Amniotic epithelial cell (primary cell): Measurements from ENCODE around the gene FSTL4.
"Not testable (repeated sequence)": the region's sequence is repeated elsewhere in the genome, so short reads cannot be mapped to it uniquely, and the experiment has no call there.

ENCODE experiments used
- DNase-seq: peaks from one replicate; pipeline ENCODE4 v3.0.0-alpha.2; 2010; ENCODE audit warnings: low read depth

FSTL4 gene

DNA sequence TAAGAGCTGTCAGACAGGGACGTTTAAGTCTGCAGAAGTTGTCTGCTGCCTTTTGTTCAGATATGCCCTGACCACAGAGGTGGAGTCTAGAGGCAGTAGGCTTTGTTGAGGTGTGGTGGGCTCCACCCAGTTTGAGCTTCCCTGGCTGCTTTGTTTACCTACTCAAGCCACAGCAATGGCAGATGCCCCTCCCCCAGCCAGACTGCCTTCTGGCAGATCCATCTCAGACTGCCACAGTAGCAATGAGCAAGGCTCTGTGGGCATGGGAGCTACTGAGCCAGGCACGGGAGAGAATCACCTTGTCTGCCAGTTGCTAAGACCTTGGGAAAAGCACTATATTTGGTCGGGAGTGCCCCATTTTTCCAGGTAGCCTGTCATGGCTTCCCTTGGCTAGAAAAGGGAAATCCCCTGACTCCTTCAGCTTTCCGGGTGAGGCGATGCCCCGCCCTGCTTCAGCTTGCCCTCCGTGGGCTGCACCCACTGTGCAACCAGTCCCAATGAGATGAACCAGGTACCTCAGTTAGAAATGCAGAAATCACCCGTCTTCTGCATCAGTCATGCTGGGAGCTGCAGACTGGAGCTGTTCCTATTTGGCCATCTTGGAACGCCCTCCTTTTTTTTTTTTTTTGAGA lies 441.5 kb downstream of the FSTL4 start:
- DNase-seq, result not testable (repeated sequence)

DNA sequence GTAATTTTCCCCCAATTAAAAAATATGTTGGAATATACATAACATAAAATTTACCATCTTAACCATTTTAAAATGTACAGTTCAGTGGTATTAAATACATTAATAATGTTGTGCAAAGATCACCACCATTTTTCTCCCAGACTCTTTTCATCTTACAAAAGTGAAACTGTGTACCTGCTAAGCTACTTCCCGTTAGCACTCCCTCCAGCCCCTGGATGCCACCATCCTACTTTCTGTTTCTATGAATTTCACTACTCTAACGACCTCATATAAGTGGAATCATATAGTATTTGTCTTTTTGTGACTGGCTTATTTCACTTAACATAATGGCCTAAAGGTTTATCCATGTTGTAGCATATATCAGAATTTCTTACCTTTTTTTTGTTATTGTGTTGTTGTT lies 447.6 kb downstream of the FSTL4 start:
- DNase-seq, result no peak

GRCh38 chr5:133163839-133164238 lies 448.5 kb downstream of the FSTL4 start:
- DNase-seq, result no peak

GRCh38 chr5:133159543-133159942 lies 452.8 kb downstream of the FSTL4 start:
- no peak for DNase-seq

GRCh38 chr5:133155326-133155969 lies 456.9 kb downstream of the FSTL4 start:
- DNase-seq, result no peak

DNA sequence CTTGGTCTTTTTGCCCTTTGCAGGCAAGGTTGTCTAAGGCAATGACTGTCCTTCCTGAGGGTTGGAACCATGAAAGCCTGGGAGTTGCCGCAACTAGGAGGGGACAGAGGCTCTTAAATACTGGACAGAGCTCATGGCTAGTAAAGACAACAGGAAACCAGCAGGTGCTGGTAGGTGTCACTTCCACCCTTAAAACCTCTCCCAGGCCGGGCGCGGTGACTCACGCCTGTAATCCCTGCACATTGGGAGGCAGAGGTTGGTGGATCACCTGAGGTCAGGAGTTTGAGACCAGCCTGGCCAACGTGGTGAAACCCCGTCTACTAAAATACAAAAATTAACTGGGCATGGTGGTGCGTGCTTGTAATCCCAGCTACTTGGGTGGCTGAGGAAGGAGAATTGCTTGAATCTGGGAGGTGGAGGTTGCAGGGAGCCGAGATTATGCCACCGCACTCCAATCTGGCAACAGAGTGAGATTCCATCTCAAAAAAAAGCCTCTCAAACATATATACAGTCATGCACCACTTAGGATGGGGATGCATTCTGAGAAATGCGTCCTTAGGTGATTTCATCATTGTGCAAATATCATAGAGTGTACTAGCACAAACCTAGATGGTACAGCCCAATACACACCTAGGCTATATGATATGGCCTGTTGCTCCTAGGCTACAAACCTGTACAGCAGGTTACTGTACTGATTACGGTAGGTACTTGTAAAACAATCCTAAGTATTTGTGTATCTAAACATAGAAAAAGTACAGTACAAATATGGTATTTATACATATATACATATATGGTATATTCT lies 457.9 kb downstream of the FSTL4 start:
- DNase-seq, result no peak

DNA sequence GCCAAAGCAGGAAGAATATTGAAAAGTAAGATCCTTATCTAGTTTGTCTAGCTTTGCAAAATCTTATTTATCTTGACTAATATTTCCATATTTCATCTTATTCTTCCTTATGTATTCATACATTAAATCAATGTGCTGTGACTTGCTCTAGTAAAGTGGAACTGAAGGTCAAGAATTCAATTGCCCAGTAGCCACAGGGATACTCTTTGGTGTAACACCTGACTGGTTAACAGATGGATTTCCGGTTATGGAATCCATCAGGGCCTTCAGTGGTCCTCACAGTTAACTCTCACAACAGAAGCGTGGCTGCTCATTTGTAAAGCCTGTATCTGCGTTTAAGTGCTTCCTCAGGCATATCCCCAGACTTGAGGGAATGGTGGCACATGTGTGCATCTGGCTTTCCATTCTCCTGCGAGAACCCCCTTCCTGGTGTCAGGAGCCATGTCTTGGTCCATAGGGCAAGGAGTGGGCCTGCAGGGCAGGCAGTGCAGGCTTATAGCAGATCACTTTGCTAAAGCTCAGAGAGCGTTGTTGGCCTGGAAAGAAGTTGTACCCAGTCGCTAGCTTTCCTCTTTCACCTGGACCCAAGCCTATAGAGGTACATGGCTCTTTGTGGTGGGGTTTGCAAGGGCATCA lies 461.3 kb downstream of the FSTL4 start:
- no peak for DNase-seq

DNA sequence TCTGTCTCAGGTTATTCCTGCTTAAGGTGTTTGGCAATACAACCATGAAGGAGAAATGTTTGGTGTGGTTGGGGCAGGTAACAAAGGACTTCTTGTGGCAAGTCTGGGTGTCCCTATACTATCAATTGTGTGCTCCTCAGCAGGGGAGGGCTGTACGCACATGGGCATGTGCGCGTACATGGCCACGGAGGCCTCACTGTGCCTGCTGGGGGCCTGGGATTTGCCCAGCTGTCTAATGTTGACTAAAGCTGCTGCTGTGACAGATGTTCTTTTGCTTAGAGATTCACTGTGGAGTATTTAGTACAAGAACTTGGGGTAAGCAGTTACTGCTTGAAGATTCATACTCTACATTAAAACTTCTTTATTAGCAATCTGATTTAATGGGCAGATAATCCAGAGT lies 463.0 kb downstream of the FSTL4 start:
- DNase-seq, result no peak

DNA sequence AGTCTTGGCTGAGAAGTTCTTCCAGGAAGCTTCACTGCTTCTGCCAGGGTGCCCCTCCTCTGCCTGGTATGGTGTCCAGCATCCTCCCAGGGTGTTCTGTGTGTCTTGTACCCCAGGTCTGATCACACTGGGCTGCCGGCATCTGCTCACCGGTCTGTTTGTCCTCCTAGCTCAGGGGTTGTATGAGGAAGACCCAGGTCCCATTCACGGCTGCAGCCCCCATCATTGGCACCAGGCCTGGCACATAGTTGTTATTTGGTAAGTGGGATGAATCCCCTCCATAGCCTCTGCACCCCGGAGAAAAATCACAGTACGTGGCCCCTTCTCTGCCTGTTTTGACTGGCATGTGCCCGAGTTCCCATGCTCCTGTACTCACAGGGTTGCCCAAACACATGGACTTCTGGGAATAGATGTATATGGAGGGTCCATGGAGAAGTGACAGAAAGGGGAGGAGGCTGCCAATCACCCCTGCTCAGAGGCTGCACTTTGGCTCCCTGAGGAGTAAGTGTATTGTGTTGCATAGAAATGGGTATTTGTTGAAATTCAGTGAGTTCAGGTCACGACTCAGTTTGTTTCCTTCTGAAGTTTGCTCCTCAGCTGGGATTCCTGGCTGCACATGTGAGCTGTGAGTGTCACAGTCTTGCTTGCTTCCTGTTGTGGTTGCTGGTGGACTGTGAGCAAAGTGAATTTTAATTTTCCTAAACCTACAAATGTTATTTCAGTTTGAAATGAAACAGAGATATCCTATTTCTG lies 464.4 kb downstream of the FSTL4 start:
- DNase-seq, result no peak

GRCh38 chr5:133147411-133147810 lies 464.9 kb downstream of the FSTL4 start:
- no peak for DNase-seq
